ENCODE measurements around the gene FBXO3.

GRCh38 chr11:33797879-33798278, 23.6 kb upstream of the FBXO3 start:
- TF ChIP-seq CTCF (IDR thresholded peaks at IDR 0.05) (no peak), POLR2A (IDR thresholded peaks at IDR 0.05) (no peak), EP300 (IDR thresholded peaks at IDR 0.05) (no peak)
